Heart right ventricle (tissue), 16 donors: ENCODE results near the gene VIL1. TPM values are rescaled to one million over a fixed set of nuclear protein-coding genes. Genes with fewer than 3 reads are reported as not detected.

Experiments used
- ATAC-seq, 8 donors: fragments of 200-7000 bp; cut with Tn5 transposase; one replicate each; pipeline ENCODE4 v1.9.1; 2020; ENCODE audit warnings: mild to moderate bottlenecking in 8 of 8, moderate library complexity in 8 of 8, moderate number of reproducible peaks in 1 of 8
- DNase-seq, 2 donors: peaks; one replicate each; pipeline ENCODE4 v3.0.0-alpha.2; 2020
- H3K27ac ChIP-seq, 10 donors: fragments of 200-600 bp; sonication (generic) in 2 of 10; one replicate each; pipeline versions ENCODE4 v1.5.0 to v1.8.0; 2020 to 2022; ENCODE audit warnings: mild to moderate bottlenecking in 3 of 10
- H3K27me3 ChIP-seq, 7 donors: fragments of 200-600 bp; one replicate each; pipeline ENCODE4 v1.8.0; 2021 to 2022; ENCODE audit warnings: mild to moderate bottlenecking in 2 of 7
- H3K36me3 ChIP-seq, 9 donors: fragments of 200-600 bp; sonication (generic) in 1 of 9; one replicate each; pipeline versions ENCODE4 v1.5.0 to v1.8.0; 2020 to 2022; ENCODE audit warnings: mild to moderate bottlenecking in 2 of 9
- H3K4me1 ChIP-seq, 9 donors: fragments of 200-600 bp; sonication (generic) in 1 of 9; one replicate each; pipeline versions ENCODE4 v1.5.0 to v1.8.0; 2020 to 2022; ENCODE audit warnings: mild to moderate bottlenecking in 4 of 9
- H3K4me3 ChIP-seq, 10 donors: fragments of 200-600 bp; sonication (generic) in 2 of 10; one replicate each; pipeline versions ENCODE4 v1.5.0 to v1.8.0; 2020 to 2022; ENCODE audit warnings: mild to moderate bottlenecking in 7 of 10, moderate library complexity in 2 of 10
- H3K9me3 ChIP-seq, 11 donors: fragments of 200-600 bp in 10 of 11; sonication (generic) in 2 of 11; one replicate each; pipeline versions ENCODE4 v1.5.0 to v1.8.0; 2013 to 2022; ENCODE audit warnings: mild to moderate bottlenecking in 2 of 11, control low read depth in 1 of 11, moderate library complexity in 1 of 11
- whole genome bisulfite sequencing, 2 donors: extraction: QIAGEN DNeasy Blood & Tissue Kit; methylation state at CpG; one replicate each; pipeline ENCODE4 v1.1.7; 2013; ENCODE audit warnings: inconsistent platforms in 1 of 2; 5-methylcytosine and 5-hydroxymethylcytosine counted together
- intact Hi-C, 10 donors: fragments of 100-400 bp; cut with DNase I; formaldehyde crosslinking; loops; one replicate each; pipeline versions ENCODE4 v1.11.1 to v1.14.2; 2022
- polyA plus RNA-seq, 2 donors: library from polyadenylated mRNA; stranded (reverse); fragments of 200-250 nt; gene quantifications; one replicate each; pipeline ENCODE4 v1.2.3, GENCODE V29; 2013
- total RNA-seq, 10 donors: library from RNA; stranded (reverse); fragmentation: NEBNext Ultra II Directional in 3 of 10; extraction: Animal tissue kit (Norgen Biotek cat#: 25700) in 3 of 10; gene quantifications; one replicate each; pipeline versions ENCODE4 v1.2.1 to v1.2.4, GENCODE V29; 2021 to 2023
- TF ChIP-seq, protein P1 (sequence below), 9 donors: fragments of 200-600 bp; sonication (generic) in 2 of 9; IDR thresholded peaks; one replicate each; pipeline versions ENCODE4 v1.5.0 to v1.8.0; 2021 to 2022; ENCODE audit warnings: antibody characterized with exemption in 9 of 9, mild to moderate bottlenecking in 5 of 9, moderate library complexity in 1 of 9
- donor health status: Arrhythmogenic right ventricular cardiomyopathy.
- donor health status: ischemic (EF 13 %, LVEDD 7.1; RV severe dilation, severe dysfunction).
- donor health status: healthy with polysubstance abuse.
- donor health status: DM: no; HTN: yes; CAD: no.
- donor health status: DM: no; HTN: no; CAD: no.
- donor health status: ischemic (EF 25% LVEDD 6.9; RV normal size, moderate dysfunction).
- donor health status: ischemic (EF 25% LVEDD 5.7; RV mildly dilated, moderate dysfunction).
- donor health status: healthy.
- donor health status: DM: yes; HTN: yes; CAD: no.
- donor health status: Ischemic cardiomyopathy.
- donor health status: ischemic (EF 35%, LVEDD 5.7; RV mildly dilated, moderate dysfunction).
- donor health status: nonischemic (EF 11% LVEDD 7.7; RV severe dilation, severe dysfunction).
- donor health status: DM: yes; HTN: yes; CAD: no.
- donor health status: PGD.
- donor health status: ischemic (EF 29% LVEDD 5.4; RV normal size, mild dysfunction).
- donor health status: nonischemic (EF 23%, LVEDD 6.1; RV moderate dilation, normal function).

Gene VIL1
- total and polyA plus RNA-seq, 12 donors = 0.06 TPM; not detected in 11

- intact Hi-C loops = loop anchor here in 2 of 10 donors (10.0 kb wide), 2 partner anchors 88 to 98 kb away; partner anchors contain the start of gene TMBIM1 (in 1 of the 2)
- Histone ChIP-seq H3K27me3 (no peaks in the 10 kb centered on the region), H3K4me3 (no peak overlapping the region), H3K9me3 (no peaks in the 10 kb centered on the region), H3K27ac (no peak overlapping the region), H3K4me1 (peaks cover 0 to 55% (median 18%) of the 10 kb centered on the region in 9 donors), H3K36me3 (peaks cover 0 to 51% (median 0%) of the 10 kb centered on the region in 9 donors)
- ATAC-seq = no peak
- TF ChIP-seq, protein P1, sequence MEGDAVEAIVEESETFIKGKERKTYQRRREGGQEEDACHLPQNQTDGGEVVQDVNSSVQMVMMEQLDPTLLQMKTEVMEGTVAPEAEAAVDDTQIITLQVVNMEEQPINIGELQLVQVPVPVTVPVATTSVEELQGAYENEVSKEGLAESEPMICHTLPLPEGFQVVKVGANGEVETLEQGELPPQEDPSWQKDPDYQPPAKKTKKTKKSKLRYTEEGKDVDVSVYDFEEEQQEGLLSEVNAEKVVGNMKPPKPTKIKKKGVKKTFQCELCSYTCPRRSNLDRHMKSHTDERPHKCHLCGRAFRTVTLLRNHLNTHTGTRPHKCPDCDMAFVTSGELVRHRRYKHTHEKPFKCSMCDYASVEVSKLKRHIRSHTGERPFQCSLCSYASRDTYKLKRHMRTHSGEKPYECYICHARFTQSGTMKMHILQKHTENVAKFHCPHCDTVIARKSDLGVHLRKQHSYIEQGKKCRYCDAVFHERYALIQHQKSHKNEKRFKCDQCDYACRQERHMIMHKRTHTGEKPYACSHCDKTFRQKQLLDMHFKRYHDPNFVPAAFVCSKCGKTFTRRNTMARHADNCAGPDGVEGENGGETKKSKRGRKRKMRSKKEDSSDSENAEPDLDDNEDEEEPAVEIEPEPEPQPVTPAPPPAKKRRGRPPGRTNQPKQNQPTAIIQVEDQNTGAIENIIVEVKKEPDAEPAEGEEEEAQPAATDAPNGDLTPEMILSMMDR (IDR thresholded peaks at IDR 0.05) = no peak
- DNase-seq = no peak
- WGBS, 2 donors = 82% methylated on average over 16 of the region's 16 CpGs
Measured at GRCh38 chr2:218392891-218393462, 25.9 kb upstream of the VIL1 start.

GRCh38 chr2:218393750-218394290 is 25.1 kb upstream of the VIL1 start:
- Histone ChIP-seq H3K4me1 (peaks cover 0 to 55% (median 21%) of the 10 kb centered on the region in 9 donors), H3K27me3 (no peaks in the 10 kb centered on the region), H3K36me3 (peaks cover 0 to 50% (median 0%) of the 10 kb centered on the region in 9 donors), H3K9me3 (no peaks in the 10 kb centered on the region), H3K4me3 (no peak overlapping the region), H3K27ac (peak overlapping the region in 1 of 10 donors; percentile 100)
- ATAC-seq (no peak), DNase-seq (no peak)
- TF ChIP-seq, protein P1 (IDR thresholded peaks at IDR 0.05) = no peak
- WGBS, 2 donors = 77 to 82% methylated on average over 8 of the region's 8 CpGs
- intact Hi-C loops = loop anchor here in 3 of 10 donors (2.0 to 10.0 kb wide), 3 partner anchors 89 to 99 kb away; partner anchors contain the start of gene TMBIM1 (in 1 of the 3)

DNA sequence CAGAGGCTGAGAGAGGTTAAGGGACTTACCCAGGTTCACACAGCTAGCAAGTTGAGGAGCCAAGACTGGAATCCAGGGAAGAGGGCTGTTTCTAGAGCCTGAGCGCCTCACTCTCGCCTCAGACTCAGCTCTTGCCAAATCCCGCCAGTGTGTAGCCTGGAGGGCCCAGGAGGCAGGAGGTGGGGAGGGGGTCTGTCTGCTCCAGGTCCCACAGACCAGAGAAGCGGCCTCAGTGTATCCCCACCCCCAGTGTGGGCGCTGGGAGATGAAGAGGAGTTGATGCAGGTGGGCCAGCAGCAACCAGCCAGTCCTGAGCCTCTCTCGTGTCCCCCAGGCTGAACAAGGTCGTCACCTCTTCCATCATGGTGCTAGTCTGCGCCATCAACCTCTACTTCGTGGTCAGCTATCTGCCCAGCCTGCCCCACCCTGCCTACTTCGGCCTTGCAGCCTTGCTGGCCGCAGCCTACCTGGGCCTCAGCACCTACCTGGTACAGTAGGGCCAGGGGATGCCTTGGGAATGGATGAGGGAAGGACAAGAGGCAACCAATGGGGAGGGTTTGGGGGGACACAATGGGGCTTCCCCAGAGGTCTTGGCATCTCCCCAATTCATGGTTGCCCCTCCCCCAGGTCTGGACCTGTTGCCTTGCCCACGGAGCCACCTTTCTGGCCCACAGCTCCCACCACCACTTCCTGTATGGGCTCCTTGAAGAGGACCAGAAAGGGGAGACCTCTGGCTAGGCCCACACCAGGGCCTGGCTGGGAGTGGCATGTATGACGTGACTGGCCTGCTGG is 24.4 kb upstream of the VIL1 start:
- peak overlapping the region in 1 of 10 donors; percentile 100 for H3K27ac ChIP-seq
- no peak for DNase-seq
- H3K9me3 ChIP-seq = no peaks in the 10 kb centered on the region
- intact Hi-C loops = loop anchor here in 9 of 10 donors (2.0 to 10.0 kb wide), 7 partner anchors 90 to 173 kb away; partner anchors contain the start of genes AAMP (in 6 of the 9), PNKD (in 6 of the 9), TMBIM1 (in 4 of the 9) and CNOT9 (in 1 of the 9)
- no peaks in the 10 kb centered on the region for H3K27me3 ChIP-seq
- H3K4me1 ChIP-seq = peaks cover 0 to 53% (median 26%) of the 10 kb centered on the region in 9 donors
- TF ChIP-seq, protein P1 (IDR thresholded peaks at IDR 0.05) = no peak
- H3K36me3 ChIP-seq = peaks cover 0 to 43% (median 0%) of the 10 kb centered on the region in 9 donors
- 86 to 88% methylated on average over 13 of the region's 13 CpGs for WGBS, 2 donors
- no peak for ATAC-seq
- H3K4me3 ChIP-seq = no peak overlapping the region

DNA sequence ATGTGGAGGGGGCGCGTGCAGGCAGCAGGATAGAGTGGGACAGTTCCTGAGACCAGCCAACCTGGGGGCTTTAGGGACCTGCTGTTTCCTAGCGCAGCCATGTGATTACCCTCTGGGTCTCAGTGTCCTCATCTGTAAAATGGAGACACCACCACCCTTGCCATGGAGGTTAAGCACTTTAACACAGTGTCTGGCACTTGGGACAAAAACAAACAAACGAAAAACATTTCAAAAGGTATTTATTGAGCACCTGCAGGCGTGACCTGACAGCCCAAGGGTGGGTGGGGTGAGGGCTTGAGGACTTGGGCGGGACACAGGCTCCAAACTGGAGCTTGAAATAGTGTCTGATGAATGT is 23.9 kb upstream of the VIL1 start:
- intact Hi-C loops = loop anchor here in 9 of 10 donors (2.0 to 10.0 kb wide), 7 partner anchors 90 to 172 kb away; partner anchors contain the start of genes AAMP (in 6 of the 9), PNKD (in 6 of the 9), TMBIM1 (in 4 of the 9) and CNOT9 (in 1 of the 9)
- TF ChIP-seq, protein P1 (IDR thresholded peaks at IDR 0.05) = no peak
- no peak for DNase-seq
- no peaks in the 10 kb centered on the region for H3K27me3 ChIP-seq
- peaks cover 0 to 37% (median 0%) of the 10 kb centered on the region in 9 donors for H3K36me3 ChIP-seq
- 78 to 83% methylated on average over 6 of the region's 6 CpGs for WGBS, 2 donors
- no peak for ATAC-seq
- H3K27ac ChIP-seq = peak overlapping the region in 7 of 10 donors; percentile 99 to 100 (median 100)
- peak overlapping the region in 1 of 10 donors; percentile 93 for H3K4me3 ChIP-seq
- peaks cover 0 to 48% (median 26%) of the 10 kb centered on the region in 9 donors for H3K4me1 ChIP-seq
- no peaks in the 10 kb centered on the region for H3K9me3 ChIP-seq
